Activated effector memory CD4-positive, alpha-beta T cell treated with Interleukin-2 at 50 U/mL for 16 hours (primary cell): Measurements from ENCODE around the gene ZNF430.
"Not testable (repeated sequence)": the region's sequence is repeated elsewhere in the genome, so short reads cannot be mapped to it uniquely, and the experiment has no call there.

Experiments used
- DNase-seq: peaks from one replicate; pipeline ENCODE4 v3.0.0-alpha.2; 2020

The ZNF430 gene

GRCh38 chr19:21020298-21021227 is at the start of gene ZNF430:
Gene ZNF430, plus strand, starts transcription at chr19:21020657. Its CDS starts 144 bp downstream, at chr19:21020801.
- peak; percentile 89 for DNase-seq

GRCh38 chr19:20992788-20993187 is 27.7 kb upstream of the ZNF430 start:
- DNase-seq = not testable (repeated sequence)

DNA sequence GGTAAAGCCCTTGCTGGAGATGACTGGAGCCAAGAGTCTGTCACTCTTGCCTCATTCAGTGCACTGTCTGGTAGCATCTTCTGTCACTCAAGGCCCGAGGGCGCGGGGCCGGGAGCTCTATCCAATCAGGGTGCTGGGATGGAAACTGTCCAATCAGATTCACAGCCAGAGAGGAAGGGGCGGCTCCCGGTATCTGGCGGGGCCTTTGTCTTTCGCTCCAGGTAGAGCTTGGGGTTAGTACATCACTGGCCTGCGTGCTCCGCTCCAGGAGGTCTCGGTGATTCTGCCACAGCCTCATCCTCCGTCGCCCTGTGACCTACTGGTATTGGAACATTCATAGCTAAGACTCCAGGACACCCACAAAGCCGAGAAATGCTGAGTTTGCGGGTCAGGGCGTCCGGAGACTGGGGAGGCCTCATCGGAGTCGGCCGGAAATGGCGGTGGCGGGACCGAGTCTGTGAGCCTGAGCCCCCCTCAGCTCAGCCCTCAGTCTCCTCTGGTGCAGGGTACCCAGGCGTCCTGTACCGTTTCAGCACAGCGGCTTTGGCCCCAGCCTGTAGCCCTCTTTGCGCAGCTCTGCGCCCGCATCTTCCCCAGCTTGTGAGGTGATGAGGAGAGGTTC is 20.6 kb upstream of the ZNF430 start:
- peak; percentile 74 for DNase-seq

DNA sequence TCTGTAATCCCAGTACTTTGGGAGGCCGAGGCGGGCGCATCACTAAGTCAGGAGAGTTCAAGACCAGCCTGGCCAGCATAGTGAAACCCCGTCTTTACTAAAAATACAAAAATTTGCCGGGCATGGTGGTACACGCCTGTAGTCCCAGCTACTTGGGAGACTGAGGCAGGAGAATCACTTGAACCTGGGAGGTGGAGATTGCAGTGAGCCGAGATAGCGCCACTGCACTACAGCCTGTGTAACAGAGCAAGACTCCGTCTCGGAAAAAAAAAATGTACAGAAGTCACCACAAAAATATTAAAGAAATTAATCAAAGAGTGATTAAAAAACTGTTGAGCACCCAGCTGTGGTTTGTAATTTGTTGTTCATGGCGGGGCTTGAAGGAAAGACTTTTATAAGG is 781 bp downstream of the ZNF430 start:
- not testable (repeated sequence) for DNase-seq

- DNase-seq = no peak
Measured at GRCh38 chr19:21022996-21023395, 2.5 kb downstream of the ZNF430 start.

- DNase-seq = no peak
Measured at GRCh38 chr19:21023901-21024300, 3.4 kb downstream of the ZNF430 start.

DNA sequence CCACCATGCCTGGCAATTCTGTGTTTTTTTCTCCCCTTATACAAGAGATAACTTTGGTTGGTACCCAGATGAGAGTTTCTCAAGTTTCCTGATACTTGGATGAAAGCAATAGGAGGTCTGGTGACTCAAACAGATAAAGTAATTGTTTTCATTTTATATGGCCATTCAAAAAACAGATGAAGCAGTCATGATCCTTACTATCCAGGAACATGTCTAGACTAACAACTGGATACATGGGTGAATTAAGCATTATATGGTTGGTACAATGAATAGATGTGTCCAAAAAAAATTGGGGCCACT is 8.5 kb downstream of the ZNF430 start:
- no peak for DNase-seq

GRCh38 chr19:21045028-21045427 is 24.6 kb downstream of the ZNF430 start:
- no peak for DNase-seq

GRCh38 chr19:21046489-21046888 is 26.0 kb downstream of the ZNF430 start:
- no peak for DNase-seq

GRCh38 chr19:21047716-21048115 is 27.3 kb downstream of the ZNF430 start:
- DNase-seq = no peak

GRCh38 chr19:21052902-21053301 is 32.4 kb downstream of the ZNF430 start:
- DNase-seq = no peak

DNA sequence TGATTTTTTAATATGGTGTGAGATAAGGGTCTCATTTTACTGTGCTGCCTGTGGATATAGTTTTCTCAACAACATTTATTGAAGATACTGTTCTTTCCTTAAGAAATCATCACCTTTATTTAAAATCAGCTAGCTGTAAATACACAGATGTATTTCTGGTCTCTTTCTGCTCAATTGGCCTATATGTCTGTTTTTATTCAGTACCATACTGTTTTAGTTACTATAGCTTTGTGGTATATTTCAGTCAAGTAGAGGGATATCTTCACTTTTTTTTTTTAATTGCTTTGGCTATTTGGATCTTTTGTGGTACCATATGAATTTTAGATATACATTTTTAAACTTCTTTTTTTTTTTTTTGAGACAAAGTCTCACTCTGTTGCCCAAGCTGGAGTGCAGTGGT is 44.9 kb downstream of the ZNF430 start:
- no peak for DNase-seq

DNA sequence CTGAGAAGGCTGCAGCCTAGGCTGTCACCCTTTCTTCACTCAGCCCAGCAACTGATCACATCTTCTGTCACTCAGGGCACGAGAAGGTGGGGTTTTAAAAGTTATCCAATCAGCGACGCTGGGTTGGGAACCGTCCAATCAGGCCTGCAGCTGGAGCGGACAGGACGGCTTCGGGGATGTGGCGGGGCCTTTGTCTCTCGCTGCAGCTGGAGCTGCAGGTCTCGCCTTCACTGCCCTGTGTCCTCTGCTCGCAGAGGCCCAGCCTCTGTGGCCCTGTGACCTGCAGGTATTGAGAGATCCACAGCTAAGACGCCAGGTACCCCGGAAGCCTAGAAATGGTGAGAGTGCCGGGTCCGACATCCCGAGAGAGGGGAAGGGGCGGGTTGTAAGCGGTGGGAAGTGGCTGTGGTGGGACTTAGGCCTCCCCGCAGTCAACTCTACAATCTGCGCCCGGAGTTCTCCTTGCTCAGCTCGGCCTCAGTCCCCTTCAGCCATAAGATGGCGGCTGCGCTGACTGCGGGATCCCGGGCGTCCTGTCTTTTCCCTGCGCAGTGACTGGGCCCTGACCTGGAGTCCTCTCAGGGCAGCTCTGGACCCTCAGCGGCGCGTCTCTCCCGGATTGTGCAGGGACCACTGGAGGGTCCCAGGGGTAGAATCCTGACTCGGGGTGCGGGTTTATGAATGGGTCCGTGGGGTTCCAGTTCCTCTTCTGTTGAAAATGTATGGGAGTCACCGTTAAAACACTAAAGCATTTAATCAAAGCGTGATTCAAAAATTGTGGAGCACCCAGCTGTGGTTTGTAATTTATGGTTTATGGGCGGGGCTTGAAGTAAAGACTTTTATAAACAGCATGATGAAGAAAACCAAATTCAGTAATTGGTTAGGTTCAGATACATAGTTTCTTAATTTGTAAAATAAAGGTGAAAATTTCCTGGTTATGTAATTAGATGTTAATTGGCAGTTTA is 61.8 kb downstream of the ZNF430 start, which contains the start of gene ZNF714:
TSS of gene ZNF714 (plus strand) at position 193 of the 965 bp plus-strand sequence. CDS start 16,066 bp downstream, outside the sequence.
- peak; percentile 76 for DNase-seq

GRCh38 chr19:21084343-21084742 is 63.9 kb downstream of the ZNF430 start:
- DNase-seq = no peak

- DNase-seq = no peak
Measured at GRCh38 chr19:21087871-21088270, 67.4 kb downstream of the ZNF430 start.

GRCh38 chr19:21092109-21092508 is 71.7 kb downstream of the ZNF430 start:
- DNase-seq = no peak

DNA sequence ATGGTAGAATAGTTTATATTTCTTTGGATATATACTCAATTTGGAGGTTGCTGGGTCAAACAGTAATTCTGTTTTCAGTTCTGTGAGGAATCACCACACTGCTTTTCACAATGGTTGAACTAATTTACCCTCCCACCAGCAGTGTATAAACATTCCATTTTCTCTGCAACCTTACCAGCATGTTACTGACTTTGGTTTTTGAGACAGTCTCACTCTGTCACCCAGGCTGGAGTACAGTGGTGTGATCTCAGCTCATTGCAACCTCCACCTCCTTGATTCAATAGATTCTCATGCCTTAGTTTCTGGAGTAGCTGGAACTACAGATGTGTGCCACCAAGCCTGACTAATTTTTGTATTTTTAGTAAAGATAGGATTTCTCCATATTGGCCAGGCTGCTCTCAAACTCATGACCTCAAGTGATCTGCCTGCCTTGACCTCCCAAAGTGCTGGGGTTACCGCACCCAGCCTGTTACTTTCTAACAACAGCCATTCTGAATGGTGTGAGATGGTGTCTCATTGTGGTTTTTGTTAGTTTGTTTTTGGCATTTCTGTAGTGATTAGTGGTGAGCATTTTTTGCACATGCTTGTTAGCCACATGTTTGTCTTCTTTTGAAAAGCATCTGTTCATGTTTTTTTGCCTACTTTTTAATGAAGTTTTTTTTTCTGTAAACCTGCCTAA is 74.0 kb downstream of the ZNF430 start:
- DNase-seq = no peak

GRCh38 chr19:21098291-21098690 is 77.8 kb downstream of the ZNF430 start:
- no peak for DNase-seq

GRCh38 chr19:21101521-21102242 is 81.2 kb downstream of the ZNF430 start:
- no peak for DNase-seq

DNA sequence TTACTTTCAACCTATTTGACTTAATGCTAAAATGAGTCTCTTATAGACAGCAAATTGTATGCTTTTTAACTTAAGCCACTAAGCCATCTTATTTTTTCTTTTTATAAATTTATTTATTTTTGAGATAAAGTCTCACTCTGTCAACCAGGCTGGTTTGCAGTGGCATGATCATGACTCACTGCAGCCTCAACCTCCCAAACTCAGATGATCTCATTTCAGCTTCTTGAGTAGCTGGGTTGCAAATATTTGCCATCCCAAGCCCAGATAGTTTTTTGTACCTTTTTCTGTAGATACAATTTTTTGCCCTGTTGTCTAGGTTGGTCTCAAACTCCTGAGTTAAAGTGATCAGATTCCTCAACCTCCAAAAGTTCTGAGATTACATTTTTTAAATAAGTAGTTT is 88.7 kb downstream of the ZNF430 start:
- no peak for DNase-seq
